DMS53 treated with DMSO at 0.1 percent for 48 hours (cell line): Measurements from ENCODE around the gene CBY3.
"Not testable (repeated sequence)": the region's sequence is repeated elsewhere in the genome, so short reads cannot be mapped to it uniquely, and the experiment has no call there.

Experiments used
- DNase-seq: peaks from one replicate; lab custom pipeline; 2025; ENCODE audit not compliant: unreplicated experiment; lab: John Stamatoyannopoulos, UW

Gene CBY3

GRCh38 chr5:179680780-179681401 is at the start of gene CBY3:
Gene CBY3 (minus strand): TSS chr5:179681034. CDS start chr5:179680918, 116 bp downstream.
- no peak for DNase-seq

- no peak for DNase-seq
Observed at GRCh38 chr5:179730356-179730755, 49.5 kb upstream of the CBY3 start.

DNA sequence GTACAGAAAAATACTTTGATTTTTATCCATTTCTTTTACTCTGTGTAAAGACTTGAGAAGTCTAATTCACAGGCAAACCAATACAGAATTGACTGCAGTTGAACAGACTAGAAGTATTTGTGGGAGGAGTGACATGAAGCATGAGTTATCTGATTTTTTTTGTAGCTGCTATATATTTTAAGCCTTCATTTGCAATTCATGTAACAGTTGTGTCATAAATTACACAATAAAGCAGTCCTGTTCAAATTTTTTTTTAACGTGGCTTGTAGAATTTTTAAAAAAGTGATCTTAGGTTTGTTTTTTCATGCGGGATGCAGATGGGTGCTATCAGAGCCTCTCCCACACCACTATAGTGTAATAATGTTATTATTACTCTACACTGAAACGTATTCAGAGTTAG is 48.9 kb upstream of the CBY3 start:
- DNase-seq, result no peak

DNA sequence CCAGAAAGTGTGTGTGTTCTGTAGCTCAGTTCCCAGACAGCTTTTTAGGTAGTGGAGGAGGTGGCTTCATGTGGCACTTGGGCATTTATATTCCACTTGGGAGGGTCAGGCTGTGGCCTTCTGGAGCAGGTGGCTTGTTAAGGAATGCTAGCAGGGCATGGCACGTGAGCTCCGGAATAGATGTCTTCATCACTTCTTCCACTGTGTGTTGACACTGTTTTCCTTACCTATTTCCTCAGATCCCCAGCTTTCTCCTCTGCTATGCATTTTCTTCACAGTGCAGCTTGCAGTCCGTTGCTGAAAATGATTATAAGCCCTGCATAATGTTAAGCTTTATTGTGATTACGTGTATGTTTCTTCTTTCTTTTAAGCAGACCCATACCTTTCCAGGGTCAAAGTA is 48.5 kb upstream of the CBY3 start:
- no peak for DNase-seq

DNA sequence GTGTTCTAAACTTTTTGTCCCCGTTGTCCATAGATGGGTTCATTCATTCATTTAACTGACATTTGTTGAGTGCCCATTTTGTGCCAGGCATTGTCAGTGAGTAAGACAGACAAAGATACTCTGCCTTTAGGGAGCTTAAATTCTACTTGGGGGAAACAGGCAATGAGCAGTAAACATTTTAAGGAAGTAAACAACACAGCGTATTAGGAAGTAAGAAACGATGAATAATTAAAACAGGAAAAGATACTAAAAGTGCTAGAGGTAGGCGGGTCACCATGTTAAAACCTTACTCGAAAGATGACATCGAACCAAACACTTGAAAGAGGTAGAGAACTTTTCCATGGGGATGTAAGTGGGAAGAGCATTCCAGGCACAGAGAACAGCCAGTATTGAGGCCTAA is 46.3 kb upstream of the CBY3 start:
- no peak for DNase-seq

DNA sequence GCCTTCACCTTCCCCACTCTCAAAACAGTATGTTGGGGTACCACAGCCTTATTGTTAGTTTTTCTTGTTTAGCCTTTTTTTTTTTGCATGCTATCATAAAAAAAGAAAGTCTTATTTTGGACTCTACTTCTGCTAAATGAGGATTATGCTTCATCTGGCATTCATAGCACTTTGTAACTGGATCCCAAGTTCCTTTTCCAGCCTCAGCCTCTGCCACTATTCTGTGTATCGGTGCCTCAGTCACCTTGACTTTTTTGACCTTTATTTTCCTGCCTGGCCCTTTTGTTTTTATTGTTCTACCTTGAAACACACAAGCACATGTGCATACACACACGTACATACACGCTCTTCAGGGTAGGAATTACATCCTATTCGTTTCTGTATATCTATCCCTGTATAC is 43.3 kb upstream of the CBY3 start:
- no peak for DNase-seq

DNA sequence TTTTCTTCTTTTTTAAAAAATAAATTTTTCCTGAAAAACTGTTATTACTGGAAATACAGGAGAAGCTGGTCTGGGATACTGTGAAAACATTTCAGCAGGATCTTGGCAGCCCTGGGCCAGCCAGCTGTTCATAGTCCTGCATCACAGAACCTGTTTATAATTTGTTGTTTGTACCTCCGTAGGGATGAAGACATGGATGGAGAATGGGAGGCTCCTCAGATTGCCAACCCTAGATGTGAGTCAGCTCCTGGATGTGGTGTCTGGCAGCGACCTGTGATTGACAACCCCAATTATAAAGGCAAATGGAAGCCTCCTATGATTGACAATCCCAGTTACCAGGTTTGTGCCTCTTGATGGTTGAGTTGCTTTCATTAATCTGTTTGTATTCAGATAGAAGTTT is 39.4 kb upstream of the CBY3 start:
- no peak for DNase-seq

- no peak for DNase-seq
Observed at GRCh38 chr5:179716286-179716685, 35.5 kb upstream of the CBY3 start.

DNA sequence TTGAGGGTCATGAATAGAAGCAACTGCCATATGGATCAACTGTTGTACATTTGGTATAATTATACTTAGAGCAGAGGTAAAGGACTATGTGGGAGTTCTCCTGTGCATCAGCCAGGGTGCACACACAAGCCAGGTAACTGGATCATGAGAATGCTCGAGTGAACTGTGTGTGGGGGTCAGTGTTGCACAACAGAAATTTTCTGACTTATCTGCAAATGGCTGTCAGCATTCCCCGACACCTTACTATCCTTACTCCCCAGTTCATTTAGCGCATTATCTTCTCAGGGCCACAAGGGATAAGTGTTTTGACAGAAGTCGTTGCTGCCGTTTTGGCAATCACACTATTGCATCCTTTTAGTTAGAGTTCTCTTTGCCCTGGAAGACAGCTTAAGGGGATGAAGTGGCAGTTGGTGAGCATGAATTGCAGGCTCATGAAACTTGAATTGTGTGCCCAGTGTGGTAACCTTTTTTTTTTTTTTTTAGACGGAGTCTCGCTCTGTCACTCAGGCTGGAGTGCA is 19.6 kb upstream of the CBY3 start:
- no peak for DNase-seq

- peak; percentile 41 for DNase-seq
Observed at GRCh38 chr5:179699616-179700237, 18.9 kb upstream of the CBY3 start.

DNA sequence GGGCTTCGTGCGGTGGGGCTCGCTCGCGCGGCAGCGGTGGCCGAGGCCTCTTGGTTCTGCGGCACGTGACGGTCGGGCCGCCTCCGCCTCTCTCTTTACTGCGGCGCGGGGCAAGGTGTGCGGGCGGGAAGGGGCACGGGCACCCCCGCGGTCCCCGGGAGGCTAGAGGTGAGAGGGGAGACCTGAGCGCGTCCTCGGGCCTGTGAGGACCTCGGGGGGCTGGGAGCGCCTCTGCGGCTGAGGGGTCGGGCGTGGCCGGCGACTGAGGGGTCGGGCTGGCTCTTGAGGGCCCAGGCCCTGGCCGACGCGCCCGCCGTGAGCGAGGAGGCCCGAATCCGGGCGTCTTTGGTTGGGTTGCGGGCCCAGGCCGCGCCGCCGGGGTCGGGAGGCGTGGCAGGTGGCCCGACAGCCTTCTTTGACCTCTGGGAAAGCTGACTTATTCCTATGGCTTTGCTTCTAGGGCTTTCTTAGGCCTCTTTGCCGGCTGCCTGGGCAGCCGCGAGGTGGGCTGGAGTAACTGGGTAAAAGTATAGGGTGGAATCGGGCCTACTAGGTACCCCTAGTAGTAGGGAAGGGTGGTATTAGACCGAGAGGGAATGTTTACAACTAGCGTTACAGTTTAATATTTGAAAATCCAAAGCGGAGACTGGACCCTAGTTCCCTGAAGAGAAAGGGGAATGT is 18.2 kb upstream of the CBY3 start, which contains the start of gene CANX:
Gene CANX (plus strand): TSS at position 33 of the 681 bp plus-strand sequence. CDS start 6,715 bp downstream, outside the sequence.
- no peak for DNase-seq

DNA sequence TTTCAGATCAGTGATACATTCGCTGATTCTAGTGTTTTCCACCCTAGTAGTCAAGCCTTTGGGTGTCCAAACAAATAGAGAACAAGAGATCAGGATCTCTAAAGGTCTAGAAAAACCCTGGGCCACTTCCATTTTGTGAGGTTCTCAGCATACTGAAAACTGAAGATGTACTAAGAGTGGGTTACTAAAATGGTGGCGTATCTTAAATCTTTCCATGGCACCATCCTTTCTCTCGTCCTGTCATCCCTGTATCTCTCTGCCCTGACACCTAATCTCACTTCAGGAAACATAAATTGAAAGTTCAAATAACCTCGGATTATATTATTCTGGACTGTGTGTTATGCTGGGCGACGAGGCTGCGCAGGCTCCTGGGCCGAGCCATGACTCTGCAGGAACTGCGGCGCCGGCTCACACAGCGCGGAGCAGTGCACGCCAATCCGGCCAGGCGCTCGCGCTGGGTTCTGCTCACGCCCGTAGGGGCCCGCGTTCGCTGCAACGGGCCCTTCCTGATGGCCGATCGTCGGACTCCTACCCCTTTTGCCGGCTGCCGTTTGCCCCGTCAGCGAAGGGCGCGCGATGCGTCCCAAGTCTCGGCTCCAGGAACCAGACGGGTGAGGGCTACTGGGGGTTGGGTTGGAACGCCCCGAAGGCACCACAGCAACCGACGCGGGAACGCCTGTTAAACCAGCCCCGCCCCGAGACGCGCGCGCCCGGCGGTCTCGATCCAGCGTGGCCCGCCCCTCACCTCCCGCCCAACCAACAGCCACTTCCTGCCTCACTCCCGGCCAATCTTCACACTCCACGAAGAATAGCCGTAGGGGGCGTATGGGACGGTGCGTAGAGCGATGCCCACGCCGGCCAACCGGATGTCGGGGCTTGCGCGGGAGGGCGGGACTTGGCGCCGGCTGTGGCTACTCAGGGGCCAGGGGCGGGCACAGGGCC is 17.4 kb upstream of the CBY3 start:
- DNase-seq, result peak; percentile 97

DNA sequence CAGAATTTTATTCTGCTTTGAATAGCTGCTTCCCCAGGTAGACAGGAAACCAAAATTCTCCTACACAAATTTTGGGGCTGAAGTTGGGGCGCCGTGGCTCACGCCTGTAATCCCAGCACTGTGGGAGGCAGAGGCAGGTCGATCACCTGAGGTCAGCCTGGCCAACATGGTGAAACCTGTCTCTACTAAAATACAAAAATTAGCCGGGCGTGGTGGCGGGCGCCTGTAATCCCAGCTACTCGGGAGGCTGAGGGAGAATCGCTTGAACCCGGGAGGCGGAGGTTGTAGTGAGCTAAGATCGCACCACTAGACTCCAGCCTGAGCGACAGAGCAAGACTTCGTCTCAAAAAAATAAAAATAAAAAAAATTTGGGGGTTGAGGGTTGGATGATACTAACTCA is 16.7 kb upstream of the CBY3 start:
- not testable (repeated sequence) for DNase-seq

DNA sequence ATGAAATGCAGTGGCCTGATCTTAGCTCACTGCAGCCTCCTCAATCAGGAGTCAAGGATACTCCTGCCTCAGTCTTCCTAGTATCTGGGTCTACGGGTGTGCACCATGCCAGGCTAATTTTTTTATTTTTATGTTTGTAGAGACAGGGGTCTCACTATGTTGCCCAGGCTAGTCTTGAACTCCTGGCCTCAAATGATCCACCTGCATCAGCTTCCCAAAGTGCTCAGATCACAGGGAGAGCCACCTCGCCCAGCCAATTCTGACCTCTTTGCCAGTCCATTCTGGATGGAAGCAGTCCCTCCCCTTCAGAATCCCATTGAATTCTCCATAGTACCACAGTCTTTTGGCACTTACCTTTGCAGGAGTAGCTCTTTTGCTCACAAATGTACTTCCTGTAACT is 16.3 kb upstream of the CBY3 start:
- peak; percentile 2 for DNase-seq

DNA sequence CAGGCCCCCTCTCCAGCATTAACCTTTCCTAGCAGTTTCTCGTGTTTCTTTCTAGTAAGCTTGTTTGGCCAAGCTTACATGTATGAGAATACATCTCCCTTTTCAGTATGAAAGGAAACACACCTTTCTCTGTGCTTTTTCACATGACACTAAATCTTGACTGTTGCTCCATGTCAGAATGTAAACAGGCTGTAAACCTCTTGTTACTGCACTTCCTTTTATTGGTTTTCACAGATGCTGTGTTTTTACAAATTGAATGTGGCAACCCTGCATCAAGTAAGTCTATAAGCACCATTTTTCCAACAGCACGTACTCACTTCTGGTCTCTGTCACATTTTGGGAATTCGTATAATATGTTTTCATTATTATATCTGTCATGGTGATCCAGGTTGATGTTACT is 15.8 kb upstream of the CBY3 start:
- DNase-seq, result peak; percentile 5

DNA sequence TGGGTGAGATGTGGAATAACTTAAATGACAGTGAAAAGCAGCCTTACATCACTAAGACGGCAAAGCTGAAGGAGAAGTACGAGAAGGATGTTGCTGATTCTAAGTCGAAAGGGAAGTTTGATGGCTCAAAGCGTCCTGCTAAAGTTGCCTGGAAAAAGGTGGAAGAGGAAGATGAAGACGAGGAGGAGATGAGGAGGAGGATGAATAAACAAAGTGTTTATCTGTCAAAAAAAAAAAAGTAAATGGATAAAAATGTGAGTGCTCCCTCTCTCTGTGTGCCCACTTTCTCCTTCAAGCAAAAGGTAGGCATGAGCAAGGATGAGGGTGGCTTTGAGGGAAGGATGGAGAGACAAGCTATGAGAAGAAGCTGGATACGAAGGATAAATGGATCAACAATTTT is 13.7 kb upstream of the CBY3 start:
- no peak for DNase-seq

GRCh38 chr5:179689212-179689611 is 8.4 kb upstream of the CBY3 start:
- not testable (repeated sequence) for DNase-seq

DNA sequence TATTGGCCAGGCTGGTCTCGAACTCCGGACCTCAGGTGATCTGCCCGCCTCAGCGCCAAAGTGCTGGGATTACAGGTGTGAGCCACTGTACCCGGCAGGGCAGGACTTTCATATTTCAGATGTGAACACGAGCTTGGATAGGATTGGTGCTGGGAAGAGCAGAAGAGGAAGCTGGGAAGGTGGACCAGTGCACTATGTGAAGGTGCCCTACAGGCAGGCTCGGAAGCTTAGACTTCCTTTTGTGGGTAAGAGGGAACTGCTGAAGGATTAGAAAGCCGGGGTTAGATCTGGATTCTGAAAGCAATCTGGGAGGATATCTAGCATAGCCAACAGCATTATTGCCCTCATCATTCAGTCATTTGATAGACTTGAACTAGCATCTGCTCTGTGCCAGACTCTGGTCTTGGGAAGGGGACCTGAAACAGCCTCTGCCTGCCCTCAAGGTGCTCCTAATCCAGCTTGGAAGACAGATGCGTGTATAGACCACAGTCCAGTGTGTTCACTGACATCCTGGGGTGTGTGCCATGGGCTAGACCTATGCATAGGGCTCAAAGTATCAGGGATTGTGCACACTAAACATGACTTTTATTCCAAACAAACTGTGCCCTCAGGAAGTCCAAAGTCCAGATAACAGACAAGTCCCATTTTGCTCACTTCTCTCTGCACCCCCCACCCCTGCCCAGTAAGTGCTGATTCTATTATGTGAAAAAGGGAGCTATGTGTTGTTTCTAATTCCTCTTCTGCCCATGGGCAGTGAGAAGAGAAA is 637 bp downstream of the CBY3 start:
- DNase-seq, result no peak

- peak; percentile 84 for DNase-seq
Observed at GRCh38 chr5:179679014-179679674, 1.7 kb downstream of the CBY3 start.
